Measurements from ENCODE around the gene OVCA2.

GRCh38 chr17:2016494-2016893 lies 25.3 kb upstream of the OVCA2 start:
- no peak for TF ChIP-seq CREB1 (IDR thresholded peaks at IDR 0.05; ENCODE audit: low read depth)
- no peak for TF ChIP-seq FOXM1 (IDR thresholded peaks at IDR 0.05; ENCODE audit: borderline replicate concordance, low read depth)
- no peak for TF ChIP-seq RAD21 (IDR thresholded peaks at IDR 0.05; ENCODE audit: low read depth)
- no peak for TF ChIP-seq EGR1 (IDR thresholded peaks at IDR 0.05)
- no peak for TF ChIP-seq REST (IDR thresholded peaks at IDR 0.05; ENCODE audit: low read depth)
- TF ChIP-seq TEAD4 (IDR thresholded peaks at IDR 0.05) = no peak
- TF ChIP-seq CEBPB (IDR thresholded peaks at IDR 0.05) = no peak
- no peak for TF ChIP-seq EP300 (IDR thresholded peaks at IDR 0.05; ENCODE audit: borderline replicate concordance)
- no peak for TF ChIP-seq YY1 (IDR thresholded peaks at IDR 0.05; ENCODE audit: low read depth)
- no peak for TF ChIP-seq TAF1 (IDR thresholded peaks at IDR 0.05; ENCODE audit: low read depth)

Measured in Ishikawa (cell line).